OCI-LY1 (cell line): ENCODE data around the gene ZBTB43.

ENCODE experiments used
- H2AFZ ChIP-seq: fragments of 200-600 bp; sonication (generic), shearing (Covaris generic); 2 replicates; pipeline ENCODE4 v1.6.0; 2014; ENCODE audit warnings: antibody characterized with exemption, mild to moderate bottlenecking, low read length
- H3F3A ChIP-seq: fragments of 200-600 bp; sonication (generic), shearing (Covaris generic); 2 replicates; pipeline ENCODE4 v1.6.0; 2014; ENCODE audit warnings: mild to moderate bottlenecking, antibody characterized with exemption, low read length, moderate library complexity; ENCODE audit not compliant: insufficient read depth
- H3K27ac ChIP-seq: fragments of 200-600 bp; sonication (generic); 2 replicates; pipeline ENCODE4 v1.5.1; 2014; ENCODE audit warnings: low read length, mixed run types, mild to moderate bottlenecking, low read depth; ENCODE audit not compliant: poor library complexity, severe bottlenecking
- H3K27me3 ChIP-seq: fragments of 200-600 bp; sonication (generic); 2 replicates; pipeline ENCODE4 v1.6.0; 2014; ENCODE audit warnings: antibody characterized with exemption, mild to moderate bottlenecking, low read length, moderate library complexity; ENCODE audit not compliant: insufficient read depth
- H3K36me3 ChIP-seq: fragments of 200-600 bp; sonication (generic); 2 replicates; pipeline ENCODE4 v1.6.1; 2014; ENCODE audit warnings: mild to moderate bottlenecking, antibody characterized with exemption, low read length, moderate library complexity, mixed read lengths; ENCODE audit not compliant: insufficient read depth
- H3K4me1 ChIP-seq: fragments of 200-600 bp; sonication (generic); 2 replicates; pipeline ENCODE4 v1.5.1; 2014; ENCODE audit warnings: mild to moderate bottlenecking, low read length, moderate library complexity; ENCODE audit not compliant: insufficient read depth, severe bottlenecking
- H3K4me2 ChIP-seq: fragments of 200-600 bp; sonication (generic), shearing (Covaris generic); 2 replicates; pipeline ENCODE4 v1.6.1; 2014; ENCODE audit warnings: low read length
- H3K4me3 ChIP-seq: fragments of 200-600 bp; sonication (generic); 2 replicates; pipeline ENCODE4 v1.5.1; 2014; ENCODE audit warnings: low read length, low read depth, mild to moderate bottlenecking, mixed read lengths; ENCODE audit not compliant: poor library complexity, severe bottlenecking
- H3K79me2 ChIP-seq: fragments of 200-600 bp; shearing (Covaris generic); 2 replicates; pipeline ENCODE4 v1.6.1; 2016; ENCODE audit warnings: mixed run types, low read length, mixed read lengths; ENCODE audit not compliant: insufficient read depth
- H3K9ac ChIP-seq: fragments of 200-600 bp; sonication (generic), shearing (Covaris generic); 2 replicates; pipeline ENCODE4 v1.6.1; 2014; ENCODE audit warnings: mild to moderate bottlenecking, low read length, mixed read lengths
- H3K9me2 ChIP-seq: fragments of 200-600 bp; sonication (generic), shearing (Covaris generic); 2 replicates; pipeline ENCODE4 v1.6.1; 2014; ENCODE audit warnings: low read depth, mild to moderate bottlenecking, low read length, mixed read lengths
- H3K9me3 ChIP-seq: fragments of 200-600 bp; shearing (Covaris generic); 2 replicates; pipeline ENCODE4 v1.6.1; 2014; ENCODE audit warnings: low read length, mixed read lengths
- H4K20me1 ChIP-seq: fragments of 200-600 bp; sonication (generic), shearing (Covaris generic); 2 replicates; pipeline ENCODE4 v1.6.0; 2016; ENCODE audit warnings: mild to moderate bottlenecking, low read length; ENCODE audit not compliant: insufficient read depth
- EZH2 ChIP-seq: fragments of 200-600 bp; sonication (generic), shearing (Covaris generic); IDR thresholded peaks from 2 replicates; pipeline ENCODE4 v1.8.0; 2017; ENCODE audit warnings: borderline replicate concordance, mixed run types, mild to moderate bottlenecking, antibody characterized with exemption, low read length, moderate library complexity, mixed read lengths
- TF ChIP-seq, protein P1 (sequence below): fragments of 200-600 bp; sonication (generic), shearing (Covaris generic); IDR thresholded peaks from 2 replicates; pipeline ENCODE4 v1.5.1; 2017; ENCODE audit warnings: mild to moderate bottlenecking, antibody characterized with exemption, low read length, moderate library complexity, mixed read lengths

The ZBTB43 gene

DNA sequence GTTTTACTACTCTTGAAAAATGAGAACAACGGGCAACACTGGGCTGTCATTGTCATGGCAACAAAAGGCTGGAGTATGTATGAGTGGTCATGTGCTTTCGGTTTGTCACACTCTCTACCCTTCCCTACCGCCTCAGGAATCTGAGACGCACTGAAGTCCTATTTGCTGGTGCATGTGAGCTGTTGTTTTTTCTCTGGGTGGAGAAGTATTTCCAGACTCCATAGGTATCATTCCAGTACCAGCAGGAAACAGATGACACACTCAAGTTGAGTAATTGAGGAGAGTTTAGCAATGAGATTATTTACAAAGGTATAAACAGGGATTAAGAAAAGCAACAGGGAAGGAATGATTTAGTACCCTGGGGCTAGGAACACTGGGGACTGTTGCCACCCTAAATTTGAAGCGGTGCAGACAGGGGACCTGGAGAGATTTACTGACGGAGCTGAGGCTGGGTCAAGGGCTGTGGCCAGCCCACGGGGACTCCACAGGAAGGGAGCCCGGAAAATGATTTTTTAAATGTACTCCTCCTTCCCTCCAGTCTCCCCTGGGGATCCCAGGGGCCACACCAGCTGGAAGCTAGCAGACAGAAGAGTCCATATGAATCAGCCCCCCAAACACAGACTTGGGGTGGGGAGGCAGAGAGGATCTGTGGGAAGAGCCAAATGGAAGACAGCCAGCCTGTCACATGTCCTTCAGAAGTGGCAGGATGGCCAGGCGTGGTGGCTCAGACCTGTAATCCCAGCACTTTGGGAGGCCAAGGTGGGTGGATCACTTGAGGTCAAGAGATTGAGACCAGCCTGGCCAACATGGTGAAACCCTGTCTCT is 13.2 kb upstream of the ZBTB43 start:
- H3K9ac ChIP-seq = no peak overlapping the region
- H3K4me2 ChIP-seq = no peak overlapping the region
- H3K9me2 ChIP-seq = no peaks in the 10 kb centered on the region
- H3F3A ChIP-seq = no peaks in the 10 kb centered on the region
- H4K20me1 ChIP-seq = no peaks in the 10 kb centered on the region
- TF ChIP-seq EZH2 = no peak
- TF ChIP-seq, protein P1, sequence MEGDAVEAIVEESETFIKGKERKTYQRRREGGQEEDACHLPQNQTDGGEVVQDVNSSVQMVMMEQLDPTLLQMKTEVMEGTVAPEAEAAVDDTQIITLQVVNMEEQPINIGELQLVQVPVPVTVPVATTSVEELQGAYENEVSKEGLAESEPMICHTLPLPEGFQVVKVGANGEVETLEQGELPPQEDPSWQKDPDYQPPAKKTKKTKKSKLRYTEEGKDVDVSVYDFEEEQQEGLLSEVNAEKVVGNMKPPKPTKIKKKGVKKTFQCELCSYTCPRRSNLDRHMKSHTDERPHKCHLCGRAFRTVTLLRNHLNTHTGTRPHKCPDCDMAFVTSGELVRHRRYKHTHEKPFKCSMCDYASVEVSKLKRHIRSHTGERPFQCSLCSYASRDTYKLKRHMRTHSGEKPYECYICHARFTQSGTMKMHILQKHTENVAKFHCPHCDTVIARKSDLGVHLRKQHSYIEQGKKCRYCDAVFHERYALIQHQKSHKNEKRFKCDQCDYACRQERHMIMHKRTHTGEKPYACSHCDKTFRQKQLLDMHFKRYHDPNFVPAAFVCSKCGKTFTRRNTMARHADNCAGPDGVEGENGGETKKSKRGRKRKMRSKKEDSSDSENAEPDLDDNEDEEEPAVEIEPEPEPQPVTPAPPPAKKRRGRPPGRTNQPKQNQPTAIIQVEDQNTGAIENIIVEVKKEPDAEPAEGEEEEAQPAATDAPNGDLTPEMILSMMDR = no peak
- H3K4me1 ChIP-seq = no peaks in the 10 kb centered on the region
- H2AFZ ChIP-seq = no peak overlapping the region
- no peaks in the 10 kb centered on the region for H3K36me3 ChIP-seq
- no peaks in the 10 kb centered on the region for H3K9me3 ChIP-seq
- H3K27ac ChIP-seq = no peak overlapping the region
- H3K4me3 ChIP-seq = no peak overlapping the region
- peaks cover 9% of the 10 kb centered on the region for H3K27me3 ChIP-seq
- H3K79me2 ChIP-seq = no peaks in the 10 kb centered on the region

DNA sequence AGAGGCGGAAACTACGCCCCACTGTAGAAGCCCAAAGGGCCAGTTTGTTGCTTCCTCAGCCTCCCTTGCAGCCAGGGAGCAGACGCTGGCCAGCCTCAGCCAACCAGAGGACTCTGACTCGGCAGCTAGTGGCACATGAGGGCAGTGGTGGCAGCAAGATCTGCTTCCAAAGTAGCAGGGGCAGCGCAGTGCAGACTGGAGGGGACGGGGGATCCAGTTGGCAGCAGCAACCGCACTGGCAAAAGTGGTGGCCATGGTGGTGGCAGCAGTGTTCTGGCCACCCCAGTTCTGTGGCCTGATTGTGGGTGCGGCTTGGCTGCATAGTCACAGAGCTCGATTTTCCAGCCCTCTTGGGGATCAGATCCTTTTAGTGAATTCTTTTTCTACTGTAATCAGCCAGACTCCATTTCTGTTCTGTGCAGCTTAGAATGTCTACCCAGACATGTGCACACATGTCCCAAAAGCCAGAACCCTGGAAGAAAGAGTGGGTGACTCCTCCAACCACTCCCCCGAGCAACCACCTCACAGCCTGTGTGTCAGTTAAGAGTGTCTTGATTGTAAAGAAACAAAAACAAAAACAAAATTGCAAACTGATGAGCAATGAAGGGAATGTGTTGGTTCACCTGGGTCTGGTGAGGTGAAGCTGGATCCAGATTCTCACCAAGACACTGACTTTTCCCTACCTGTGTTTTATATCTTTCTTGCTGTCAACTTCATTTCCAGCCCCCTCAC is 11.0 kb upstream of the ZBTB43 start:
- H3K4me2 ChIP-seq = no peak overlapping the region
- H2AFZ ChIP-seq = no peak overlapping the region
- no peaks in the 10 kb centered on the region for H3K9me2 ChIP-seq
- H4K20me1 ChIP-seq = no peaks in the 10 kb centered on the region
- H3K79me2 ChIP-seq = no peaks in the 10 kb centered on the region
- no peaks in the 10 kb centered on the region for H3K36me3 ChIP-seq
- H3K4me3 ChIP-seq = no peak overlapping the region
- no peak overlapping the region for H3K9ac ChIP-seq
- H3K27ac ChIP-seq = no peak overlapping the region
- H3K27me3 ChIP-seq = peaks cover 9% of the 10 kb centered on the region
- H3K4me1 ChIP-seq = no peaks in the 10 kb centered on the region
- H3F3A ChIP-seq = no peaks in the 10 kb centered on the region
- H3K9me3 ChIP-seq = no peaks in the 10 kb centered on the region
- TF ChIP-seq, protein P1 = no peak
- TF ChIP-seq EZH2 = no peak

DNA sequence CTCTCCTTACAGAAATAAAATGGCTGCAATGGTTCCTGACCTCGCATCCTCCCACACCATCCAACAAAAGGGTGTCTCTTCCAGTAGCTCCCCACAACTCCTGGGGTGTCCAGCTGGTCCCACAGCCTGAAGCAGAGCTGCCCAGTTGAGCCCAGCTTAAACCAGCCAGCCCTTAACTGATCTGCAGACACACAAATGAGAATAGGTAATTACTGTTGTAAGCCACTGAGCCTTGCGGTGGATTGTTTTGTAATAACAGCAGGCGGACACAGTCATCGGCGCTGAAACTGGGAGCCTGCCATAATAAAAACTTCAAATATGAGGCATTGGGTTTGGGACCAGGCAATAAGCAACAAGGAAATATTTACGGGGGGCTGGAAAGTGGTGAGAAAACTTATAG is 10.4 kb upstream of the ZBTB43 start:
- H3K9me3 ChIP-seq = no peaks in the 10 kb centered on the region
- H3K4me2 ChIP-seq = no peak overlapping the region
- no peak overlapping the region for H3K9ac ChIP-seq
- H3K9me2 ChIP-seq = no peaks in the 10 kb centered on the region
- peaks cover 9% of the 10 kb centered on the region for H3K27me3 ChIP-seq
- TF ChIP-seq, protein P1 = no peak
- no peak for TF ChIP-seq EZH2
- no peaks in the 10 kb centered on the region for H3K36me3 ChIP-seq
- no peaks in the 10 kb centered on the region for H4K20me1 ChIP-seq
- no peak overlapping the region for H3K4me3 ChIP-seq
- no peak overlapping the region for H2AFZ ChIP-seq
- H3F3A ChIP-seq = no peaks in the 10 kb centered on the region
- no peaks in the 10 kb centered on the region for H3K4me1 ChIP-seq
- H3K79me2 ChIP-seq = no peaks in the 10 kb centered on the region
- no peak overlapping the region for H3K27ac ChIP-seq
